Measurements from ENCODE around the gene PSEN2.

PSEN2 gene

GRCh38 chr1:226904772-226905171 lies 34.4 kb downstream of the PSEN2 start:
- H3K4me3 ChIP-seq (ENCODE audit: low read depth, low read length) = no peak overlapping the region
- no peak for TF ChIP-seq CTCF (IDR thresholded peaks at IDR 0.05; ENCODE audit: low read depth, low read length)

- no peak for TF ChIP-seq CTCF (IDR thresholded peaks at IDR 0.05; ENCODE audit: low read depth, low read length)
- no peak overlapping the region for H3K4me3 ChIP-seq (ENCODE audit: low read depth, low read length)
Measured at GRCh38 chr1:226908419-226908818, 38.0 kb downstream of the PSEN2 start.

- no peak for TF ChIP-seq CTCF (IDR thresholded peaks at IDR 0.05; ENCODE audit: low read depth, low read length)
- no peak overlapping the region for H3K4me3 ChIP-seq (ENCODE audit: low read depth, low read length)
Measured at GRCh38 chr1:226908913-226909312, 38.5 kb downstream of the PSEN2 start.

GRCh38 chr1:226912587-226913176 lies 42.3 kb downstream of the PSEN2 start:
- no peak overlapping the region for H3K4me3 ChIP-seq (ENCODE audit: low read depth, low read length)
- TF ChIP-seq CTCF (IDR thresholded peaks at IDR 0.05; ENCODE audit: low read depth, low read length) = peak; percentile 20; the same call in 1 of the 2 replicates

GRCh38 chr1:226915672-226915995 lies 45.2 kb downstream of the PSEN2 start:
- TF ChIP-seq CTCF (IDR thresholded peaks at IDR 0.05; ENCODE audit: low read depth, low read length) = no peak
- no peak overlapping the region for H3K4me3 ChIP-seq (ENCODE audit: low read depth, low read length)

- H3K4me3 ChIP-seq (ENCODE audit: low read depth, low read length) = no peak overlapping the region
- TF ChIP-seq CTCF (IDR thresholded peaks at IDR 0.05; ENCODE audit: low read depth, low read length) = no peak
Measured at GRCh38 chr1:226916497-226916896, 46.1 kb downstream of the PSEN2 start.

- no peak overlapping the region for H3K4me3 ChIP-seq (ENCODE audit: low read depth, low read length)
- TF ChIP-seq CTCF (IDR thresholded peaks at IDR 0.05; ENCODE audit: low read depth, low read length) = no peak
Measured at GRCh38 chr1:226919587-226919986, 49.2 kb downstream of the PSEN2 start.

Data from WI38 (cell line).